Activated CD8-positive, alpha-beta T cell treated with anti-CD3 and anti-CD28 coated beads, Interleukin-2, amount 10 ng/mL, durations not matched to agents 7 days and 5 days (primary cell): Measurements from ENCODE around the gene HGFAC. TPM values are rescaled to one million over a fixed set of nuclear protein-coding genes. Genes with fewer than 3 reads are reported as not detected.

Experiments
- ATAC-seq: fragments of 150-1000 bp; cut with Tn5 transposase; one replicate; pipeline ENCODE4 v1.10.0; 2021; ENCODE audit warnings: moderate library complexity
- CTCF ChIA-PET: fragments of 350-600 bp; sonication (Branson Sonifier 250); formaldehyde crosslinking; loops from one replicate; lab custom pipeline; 2021; ENCODE audit warnings: antibody characterized with exemption; lab: Charles Lee
- POLR2A ChIA-PET: fragments of 350-600 bp; sonication (Branson Sonifier 250); formaldehyde crosslinking; loops from one replicate; lab custom pipeline; 2021; ENCODE audit warnings: antibody characterized with exemption; lab: Charles Lee
- DNase-seq: peaks from one replicate; pipeline ENCODE4 v3.0.0-alpha.2; 2020
- H3K27ac Mint-ChIP-seq: one replicate; pipeline ENCODE4 v1.8.0; 2021; ENCODE audit warnings: mild to moderate bottlenecking, mixed read lengths
- H3K27me3 Mint-ChIP-seq: one replicate; pipeline ENCODE4 v1.8.0; 2021; ENCODE audit warnings: low read depth, mixed read lengths
- H3K36me3 Mint-ChIP-seq: one replicate; pipeline ENCODE4 v1.8.0; 2021; ENCODE audit warnings: low read depth, mixed read lengths
- H3K4me1 Mint-ChIP-seq: one replicate; pipeline ENCODE4 v1.8.0; 2021; ENCODE audit warnings: low read depth, mixed read lengths
- H3K4me3 Mint-ChIP-seq: one replicate; pipeline ENCODE4 v1.8.0; 2021; ENCODE audit warnings: mild to moderate bottlenecking, mixed read lengths
- H3K9me3 Mint-ChIP-seq: one replicate; pipeline ENCODE4 v1.8.0; 2022; ENCODE audit warnings: mixed read lengths; ENCODE audit not compliant: insufficient read depth
- total RNA-seq, 2 experiments: library from RNA; stranded (reverse); gene quantifications; one replicate each; pipeline ENCODE4 v1.2.3, GENCODE V29; 2021

Gene HGFAC
- total RNA-seq, 2 experiments from 2014 or later, result not detected

- Mint-ChIP-seq H3K27ac (no peak overlapping the region), H3K27me3 (peaks cover 8% of the 10 kb centered on the region), H3K4me3 (no peak overlapping the region), H3K36me3 (no peaks in the 10 kb centered on the region), H3K4me1 (no peaks in the 10 kb centered on the region), H3K9me3 (no peaks in the 10 kb centered on the region)
- no peak for ATAC-seq
- POLR2A ChIA-PET, result no interaction called here
- CTCF ChIA-PET, result no interaction called here
- DNase-seq, result no peak
Observed at GRCh38 chr4:3495204-3495975, 53.6 kb downstream of the HGFAC start.

DNA sequence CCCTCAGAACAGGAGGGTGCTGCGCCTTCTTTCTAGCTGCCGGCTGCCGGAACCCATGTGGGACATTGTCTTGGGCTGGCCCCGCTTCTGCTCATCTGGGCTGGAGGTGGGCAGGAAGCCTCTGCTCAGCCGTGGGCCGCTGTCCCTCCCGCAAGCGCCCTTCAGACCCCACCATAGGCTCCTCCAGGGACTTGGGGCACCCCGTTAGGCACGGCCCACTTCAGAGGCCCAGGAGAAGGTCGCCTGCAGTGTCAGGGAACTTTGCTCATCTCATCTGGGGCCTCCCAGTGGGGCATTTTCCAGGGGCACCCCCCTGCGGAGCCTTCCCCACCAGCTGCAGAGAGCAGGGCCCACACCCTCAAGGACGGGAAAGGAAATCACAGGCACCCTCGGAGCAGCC lies 54.3 kb downstream of the HGFAC start:
- no peaks in the 10 kb centered on the region for H3K9me3 Mint-ChIP-seq
- ChIA-PET POLR2A (no interaction called here), CTCF (no interaction called here)
- ATAC-seq (no peak), DNase-seq (no peak)
- H3K4me3 Mint-ChIP-seq, result no peak overlapping the region
- H3K36me3 Mint-ChIP-seq, result no peaks in the 10 kb centered on the region
- H3K27me3 Mint-ChIP-seq, result peaks cover 8% of the 10 kb centered on the region
- no peak overlapping the region for H3K27ac Mint-ChIP-seq
- H3K4me1 Mint-ChIP-seq, result no peaks in the 10 kb centered on the region

GRCh38 chr4:3497095-3497494 lies 55.3 kb downstream of the HGFAC start:
- H3K9me3 Mint-ChIP-seq, result no peaks in the 10 kb centered on the region
- POLR2A ChIA-PET, result no interaction called here
- DNase-seq, result no peak

GRCh38 chr4:3497523-3498389 lies 56.0 kb downstream of the HGFAC start:
- no peak for ATAC-seq

More at GRCh38 chr4:3497095-3497494, 55.3 kb downstream of the HGFAC start:
- H3K4me1 Mint-ChIP-seq, result no peaks in the 10 kb centered on the region
- H3K4me3 Mint-ChIP-seq, result no peak overlapping the region
- no peak for ATAC-seq
- H3K27me3 Mint-ChIP-seq, result peaks cover 3% of the 10 kb centered on the region
- H3K36me3 Mint-ChIP-seq, result no peaks in the 10 kb centered on the region
- no peak overlapping the region for H3K27ac Mint-ChIP-seq
- CTCF ChIA-PET, result no interaction called here

DNA sequence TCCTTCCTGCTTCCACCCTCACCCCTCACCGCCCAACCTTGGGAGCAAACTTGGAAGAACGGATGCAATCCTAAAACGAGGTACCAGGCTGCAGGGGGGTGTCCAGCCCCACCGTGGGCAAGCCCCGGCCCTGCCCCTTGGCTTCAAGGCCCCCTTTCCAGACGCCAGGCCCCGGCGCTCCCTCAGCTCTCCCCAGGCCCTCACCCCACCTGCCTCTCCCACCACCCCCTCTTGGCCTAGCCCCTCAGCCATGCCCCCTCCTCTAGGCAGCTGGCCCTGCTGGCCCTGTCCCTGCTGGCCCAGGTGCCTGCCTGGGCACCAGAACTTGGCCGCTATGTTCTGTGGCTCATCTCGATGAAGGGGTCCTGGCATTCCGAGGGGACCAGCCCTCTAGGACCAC lies 56.6 kb downstream of the HGFAC start:
- H3K27me3 Mint-ChIP-seq, result no peaks in the 10 kb centered on the region
- H3K27ac Mint-ChIP-seq, result no peak overlapping the region
- no peak overlapping the region for H3K4me3 Mint-ChIP-seq
- no peak for DNase-seq
- ChIA-PET POLR2A (no interaction called here), CTCF (no interaction called here)
- no peaks in the 10 kb centered on the region for H3K9me3 Mint-ChIP-seq
- peaks cover 5% of the 10 kb centered on the region for H3K4me1 Mint-ChIP-seq
- no peak for ATAC-seq
- H3K36me3 Mint-ChIP-seq, result peaks cover 1% of the 10 kb centered on the region

More at GRCh38 chr4:3497523-3498389, 56.0 kb downstream of the HGFAC start:
- no peaks in the 10 kb centered on the region for H3K36me3 Mint-ChIP-seq
- H3K27me3 Mint-ChIP-seq, result no peaks in the 10 kb centered on the region
- H3K9me3 Mint-ChIP-seq, result no peaks in the 10 kb centered on the region
- H3K4me3 Mint-ChIP-seq, result no peak overlapping the region
- POLR2A ChIA-PET, result no interaction called here
- H3K27ac Mint-ChIP-seq, result no peak overlapping the region
- no peak for DNase-seq
- no peaks in the 10 kb centered on the region for H3K4me1 Mint-ChIP-seq
- CTCF ChIA-PET, result no interaction called here

Other genes with a start within 250 kb of the HGFAC start
- gene MSANTD1, start 192.8 kb upstream of the HGFAC start, total RNA-seq, result 1 to 10 TPM in 1 of 2 experiments, under 1 TPM in 1; 0.83 to 1.0 TPM
- gene RGS12, start 148.9 kb upstream of the HGFAC start, total RNA-seq, result 1 to 10 TPM; 4.7 to 8.3 TPM
- gene DOK7, start 21.3 kb downstream of the HGFAC start, total RNA-seq, result not detected
- gene LRPAP1, start 90.5 kb downstream of the HGFAC start, total RNA-seq, result 10 to 100 TPM; 66.4 to 72.5 TPM